GM23338 (cell line): Measurements from ENCODE around the gene TRPV5. TPM values are rescaled to one million over a fixed set of nuclear protein-coding genes. Genes with fewer than 3 reads are reported as not detected.

Experiments
- ATAC-seq: fragments of 200-7000 bp; cut with Tn5 transposase; 3 replicates; pipeline ENCODE4 v1.9.1; 2020
- DNase-seq: peaks from one replicate; pipeline ENCODE4 v3.0.0-alpha.2; 2015; ENCODE audit warnings: low spot score
- H2AFZ ChIP-seq: fragments of 200-600 bp; sonication (generic); 2 replicates; pipeline ENCODE4 v1.8.0; 2016; ENCODE audit warnings: antibody characterized with exemption, mild to moderate bottlenecking, moderate library complexity
- H3F3A ChIP-seq: fragments of 200-600 bp; sonication (generic); replicated peaks from 2 replicates; pipeline ENCODE4 v1.8.0; 2017; ENCODE audit warnings: antibody characterized with exemption, mixed run types, low read depth
- H3K27ac ChIP-seq: fragments of 200-600 bp; sonication (generic); 2 replicates; pipeline ENCODE4 v1.6.1; 2016; ENCODE audit warnings: low read depth
- H3K27me3 ChIP-seq: fragments of 200-600 bp; sonication (generic); 2 replicates; pipeline ENCODE4 v1.8.0; 2016; ENCODE audit warnings: mild to moderate bottlenecking, mixed run types, moderate library complexity; ENCODE audit not compliant: insufficient read depth
- H3K36me3 ChIP-seq: fragments of 200-600 bp; sonication (generic); 2 replicates; pipeline ENCODE4 v1.8.0; 2016; ENCODE audit warnings: mild to moderate bottlenecking; ENCODE audit not compliant: insufficient read depth
- H3K4me1 ChIP-seq: fragments of 200-600 bp; sonication (generic); 2 replicates; pipeline ENCODE4 v1.8.0; 2016; ENCODE audit warnings: mild to moderate bottlenecking, moderate library complexity; ENCODE audit not compliant: insufficient read depth
- H3K4me2 ChIP-seq: fragments of 200-600 bp; sonication (generic); 2 replicates; pipeline ENCODE4 v1.7.1; 2017; ENCODE audit warnings: mixed run types
- H3K4me3 ChIP-seq: fragments of 200-600 bp; sonication (generic); 2 replicates; pipeline ENCODE4 v1.6.1; 2016; ENCODE audit warnings: mixed run types
- H3K79me2 ChIP-seq: fragments of 200-600 bp; sonication (generic); replicated peaks from 2 replicates; pipeline ENCODE4 v1.8.0; 2017; ENCODE audit warnings: mild to moderate bottlenecking; ENCODE audit not compliant: insufficient read depth
- H3K9me2 ChIP-seq: fragments of 200-600 bp; sonication (generic); 2 replicates; pipeline ENCODE4 v1.8.0; 2017; ENCODE audit not compliant: insufficient read depth
- H4K20me1 ChIP-seq: fragments of 200-600 bp; sonication (generic); replicated peaks from 2 replicates; pipeline ENCODE4 v1.8.0; 2017; ENCODE audit warnings: mild to moderate bottlenecking; ENCODE audit not compliant: insufficient read depth
- H3K27ac Mint-ChIP-seq: 2 replicates; pipeline ENCODE4 v1.8.0; 2020; ENCODE audit warnings: inconsistent platforms, mild to moderate bottlenecking, moderate library complexity, mixed read lengths
- H3K27me3 Mint-ChIP-seq: 3 replicates; pipeline ENCODE4 v1.8.0; 2022; ENCODE audit warnings: low read depth, mild to moderate bottlenecking, moderate library complexity, mixed read lengths, inconsistent platforms; ENCODE audit not compliant: insufficient read depth, poor library complexity
- H3K36me3 Mint-ChIP-seq: 3 replicates; pipeline ENCODE4 v1.8.0; 2021; ENCODE audit warnings: low read depth, mild to moderate bottlenecking, inconsistent platforms, moderate library complexity, mixed read lengths
- H3K4me1 Mint-ChIP-seq: 3 replicates; pipeline ENCODE4 v1.8.0; 2020; ENCODE audit warnings: mild to moderate bottlenecking, inconsistent platforms, mixed read lengths
- H3K4me3 Mint-ChIP-seq: 3 replicates; pipeline ENCODE4 v1.8.0; 2021; ENCODE audit warnings: moderate library complexity, mild to moderate bottlenecking, inconsistent platforms, mixed read lengths
- H3K9me3 Mint-ChIP-seq: 3 replicates; pipeline ENCODE4 v1.8.0; 2020; ENCODE audit warnings: moderate library complexity, mild to moderate bottlenecking, inconsistent platforms, mixed read lengths
- CREB1 ChIP-seq: fragments of 250-450 bp; sonication (Bioruptor Pico); IDR thresholded peaks from 2 replicates; pipeline ENCODE4 v1.5.0; 2020; ENCODE audit warnings: low read depth, mild to moderate bottlenecking, moderate library complexity
- EZH2 ChIP-seq: fragments of 200-600 bp; sonication (generic); IDR thresholded peaks from one replicate; pipeline ENCODE4 v1.8.0; 2017; ENCODE audit warnings: antibody characterized with exemption, mild to moderate bottlenecking, low read depth; ENCODE audit not compliant: unreplicated experiment
- EZH2phosphoT487 ChIP-seq: fragments of 200-600 bp; sonication (generic); IDR thresholded peaks from one replicate; pipeline ENCODE4 v1.8.1; 2018; ENCODE audit warnings: antibody characterized with exemption; ENCODE audit not compliant: unreplicated experiment
- JUNB ChIP-seq: IDR thresholded peaks from one replicate; pipeline ENCODE4 v1.6.1; 2016; ENCODE audit warnings: antibody characterized with exemption; ENCODE audit not compliant: unreplicated experiment
- NANOG ChIP-seq: IDR thresholded peaks from 2 replicates; pipeline ENCODE4 v1.6.1; 2016; ENCODE audit warnings: antibody characterized with exemption, borderline replicate concordance
- POLR2AphosphoS5 ChIP-seq: IDR thresholded peaks from 2 replicates; pipeline ENCODE4 v1.6.1; 2016; ENCODE audit warnings: antibody characterized with exemption, low read depth
- STAT1 ChIP-seq: IDR thresholded peaks from one replicate; pipeline ENCODE4 v1.6.1; 2016; ENCODE audit warnings: antibody characterized with exemption; ENCODE audit not compliant: unreplicated experiment
- ZNF114 ChIP-seq: fragments of 250-450 bp; sonication (Bioruptor Pico); IDR thresholded peaks from 2 replicates; pipeline ENCODE4 v1.5.0; 2020; ENCODE audit warnings: mild to moderate bottlenecking, moderate library complexity
- ZNF331 ChIP-seq: fragments of 250-450 bp; sonication (Bioruptor Pico); IDR thresholded peaks from 2 replicates; pipeline ENCODE4 v1.5.0; 2020; ENCODE audit warnings: low read depth, mild to moderate bottlenecking, moderate library complexity
- polyA plus RNA-seq: library from polyadenylated mRNA; unstranded; fragments of >200 nt; fragmentation: Nextera tagmentation; extraction: Ambion mirVana; gene quantifications from 2 replicates; pipeline ENCODE4 v1.2.1, GENCODE V29; 2016
- total RNA-seq: library from RNA; depleted of rRNA; stranded (reverse); fragments of >200 nt; shearing (Covaris generic); gene quantifications from 2 replicates; pipeline ENCODE4 v1.2.3, GENCODE V29; 2014
- TF ChIP-seq, protein P1 (sequence below): IDR thresholded peaks from one replicate; pipeline ENCODE4 v1.6.1; 2018; ENCODE audit warnings: antibody characterized with exemption; ENCODE audit not compliant: unreplicated experiment
- TF ChIP-seq, protein P2 (sequence below): IDR thresholded peaks from 2 replicates; pipeline ENCODE4 v1.6.1; 2016; ENCODE audit warnings: antibody characterized with exemption
- TF ChIP-seq, protein P3 (sequence below), 2 experiments: fragments of 200-600 bp in 1 of 2; sonication (generic) in 1 of 2; conservative IDR thresholded peaks; 2 replicates each; pipeline versions ENCODE4 v1.5.1 to v1.6.1; 2016 to 2017; ENCODE audit warnings: antibody characterized with exemption in 2 of 2, low read depth in 2 of 2, mild to moderate bottlenecking in 2 of 2, moderate library complexity in 1 of 2

The TRPV5 gene
- total and polyA plus RNA-seq, 2 experiments from 2014 or later = not detected

DNA sequence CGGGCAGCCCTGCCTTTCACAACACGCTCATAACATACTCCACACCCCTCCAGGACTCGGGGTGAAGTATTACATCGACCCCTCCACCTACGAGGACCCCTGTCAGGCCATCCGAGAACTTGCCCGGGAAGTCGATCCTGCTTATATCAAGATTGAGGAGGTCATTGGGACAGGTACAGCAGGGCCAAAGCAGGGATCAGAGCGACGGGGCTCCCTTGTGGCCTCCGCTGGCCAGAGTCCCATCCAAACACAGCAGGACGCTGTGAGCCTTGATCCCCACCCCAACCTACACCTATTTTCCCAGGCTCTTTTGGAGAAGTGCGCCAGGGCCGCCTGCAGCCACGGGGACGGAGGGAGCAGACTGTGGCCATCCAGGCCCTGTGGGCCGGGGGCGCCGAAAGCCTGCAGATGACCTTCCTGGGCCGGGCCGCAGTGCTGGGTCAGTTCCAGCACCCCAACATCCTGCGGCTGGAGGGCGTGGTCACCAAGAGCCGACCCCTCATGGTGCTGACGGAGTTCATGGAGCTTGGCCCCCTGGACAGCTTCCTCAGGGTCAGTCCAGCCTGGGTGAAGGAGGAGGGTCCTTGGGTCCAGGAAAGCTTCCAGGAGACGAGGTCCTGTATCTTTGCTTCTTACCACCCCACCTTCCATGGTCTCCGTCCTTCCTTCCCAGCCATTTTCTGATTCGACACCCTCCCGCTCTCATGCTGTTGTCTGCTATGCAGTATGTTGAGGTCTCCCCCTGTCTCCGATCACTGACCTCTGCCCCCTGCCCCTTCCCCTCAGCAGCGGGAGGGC is 65.2 kb downstream of the TRPV5 start:
- H3K9me3 Mint-ChIP-seq = no peaks in the 10 kb centered on the region; the same call in 2 of the 3 replicates

DNA sequence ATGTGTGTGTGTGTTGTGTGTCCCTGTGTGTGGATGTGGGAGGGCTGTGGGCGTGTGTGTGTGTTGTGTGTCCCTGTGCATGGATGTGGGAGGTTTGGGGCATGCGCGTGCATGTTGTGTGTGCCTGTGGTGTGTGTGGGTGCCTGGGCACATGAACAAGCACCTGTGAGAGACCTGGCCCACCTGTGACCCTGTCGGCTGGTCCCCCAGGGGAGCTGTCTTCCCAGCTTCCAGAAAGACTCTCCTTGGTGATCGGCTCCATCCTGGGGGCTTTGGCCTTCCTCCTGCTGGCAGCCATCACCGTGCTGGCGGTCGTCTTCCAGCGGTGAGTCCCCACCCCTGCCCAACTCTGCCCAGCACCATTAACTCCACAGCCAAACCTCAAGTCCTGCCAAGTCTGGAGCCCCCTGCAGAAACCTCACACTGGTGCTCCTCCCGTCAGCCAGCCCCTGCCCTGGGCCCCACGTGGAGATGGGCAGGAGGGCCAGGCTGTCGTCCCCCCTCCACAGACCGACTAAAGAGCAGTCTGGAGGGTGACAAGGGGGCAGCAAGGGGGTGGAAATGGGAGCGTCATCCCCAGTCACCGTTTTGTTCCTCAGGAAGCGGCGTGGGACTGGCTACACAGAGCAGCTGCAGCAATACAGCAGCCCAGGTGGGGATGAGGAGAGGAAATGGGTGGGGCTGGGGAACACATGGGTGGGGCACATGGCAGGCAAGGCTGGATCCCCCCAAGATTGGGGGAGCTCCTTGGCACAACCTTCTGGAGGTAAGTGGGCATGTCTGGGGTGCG is 66.0 kb downstream of the TRPV5 start:
- Histone ChIP-seq H3K4me2 (no peak overlapping the region), H3K27me3 (no peaks in the 10 kb centered on the region), H3K4me1 (peaks cover 9% of the 10 kb centered on the region), H4K20me1 (no peaks in the 10 kb centered on the region), H3K27ac (no peak overlapping the region), H3K79me2 (no peaks in the 10 kb centered on the region), H3F3A (no peaks in the 10 kb centered on the region), H3K4me3 (no peak overlapping the region), H3K36me3 (no peaks in the 10 kb centered on the region; the same call in 1 of the 2 replicates), H2AFZ (no peak overlapping the region), H3K9me2 (no peaks in the 10 kb centered on the region)
- Mint-ChIP-seq H3K36me3 (peaks cover 8% of the 10 kb centered on the region; the same call in 2 of the 3 replicates), H3K9me3 (no peaks in the 10 kb centered on the region), H3K4me3 (no peak overlapping the region), H3K27ac (no peak overlapping the region), H3K4me1 (peaks cover 21% of the 10 kb centered on the region), H3K27me3 (peaks cover 14% of the 10 kb centered on the region)
- DNase-seq (no peak), ATAC-seq (no peak)
- TF ChIP-seq JUNB (no peak), STAT1 (no peak), EZH2phosphoT487 (no peak), ZNF331 (CRISPR knock-in tag) (no peak), EZH2 (no peak), ZNF114 (CRISPR knock-in tag) (no peak), POLR2AphosphoS5 (no peak), NANOG (no peak), CREB1 (CRISPR knock-in tag) (no peak)
- TF ChIP-seq, protein P1, sequence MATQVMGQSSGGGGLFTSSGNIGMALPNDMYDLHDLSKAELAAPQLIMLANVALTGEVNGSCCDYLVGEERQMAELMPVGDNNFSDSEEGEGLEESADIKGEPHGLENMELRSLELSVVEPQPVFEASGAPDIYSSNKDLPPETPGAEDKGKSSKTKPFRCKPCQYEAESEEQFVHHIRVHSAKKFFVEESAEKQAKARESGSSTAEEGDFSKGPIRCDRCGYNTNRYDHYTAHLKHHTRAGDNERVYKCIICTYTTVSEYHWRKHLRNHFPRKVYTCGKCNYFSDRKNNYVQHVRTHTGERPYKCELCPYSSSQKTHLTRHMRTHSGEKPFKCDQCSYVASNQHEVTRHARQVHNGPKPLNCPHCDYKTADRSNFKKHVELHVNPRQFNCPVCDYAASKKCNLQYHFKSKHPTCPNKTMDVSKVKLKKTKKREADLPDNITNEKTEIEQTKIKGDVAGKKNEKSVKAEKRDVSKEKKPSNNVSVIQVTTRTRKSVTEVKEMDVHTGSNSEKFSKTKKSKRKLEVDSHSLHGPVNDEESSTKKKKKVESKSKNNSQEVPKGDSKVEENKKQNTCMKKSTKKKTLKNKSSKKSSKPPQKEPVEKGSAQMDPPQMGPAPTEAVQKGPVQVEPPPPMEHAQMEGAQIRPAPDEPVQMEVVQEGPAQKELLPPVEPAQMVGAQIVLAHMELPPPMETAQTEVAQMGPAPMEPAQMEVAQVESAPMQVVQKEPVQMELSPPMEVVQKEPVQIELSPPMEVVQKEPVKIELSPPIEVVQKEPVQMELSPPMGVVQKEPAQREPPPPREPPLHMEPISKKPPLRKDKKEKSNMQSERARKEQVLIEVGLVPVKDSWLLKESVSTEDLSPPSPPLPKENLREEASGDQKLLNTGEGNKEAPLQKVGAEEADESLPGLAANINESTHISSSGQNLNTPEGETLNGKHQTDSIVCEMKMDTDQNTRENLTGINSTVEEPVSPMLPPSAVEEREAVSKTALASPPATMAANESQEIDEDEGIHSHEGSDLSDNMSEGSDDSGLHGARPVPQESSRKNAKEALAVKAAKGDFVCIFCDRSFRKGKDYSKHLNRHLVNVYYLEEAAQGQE = no peak
- TF ChIP-seq, protein P2, sequence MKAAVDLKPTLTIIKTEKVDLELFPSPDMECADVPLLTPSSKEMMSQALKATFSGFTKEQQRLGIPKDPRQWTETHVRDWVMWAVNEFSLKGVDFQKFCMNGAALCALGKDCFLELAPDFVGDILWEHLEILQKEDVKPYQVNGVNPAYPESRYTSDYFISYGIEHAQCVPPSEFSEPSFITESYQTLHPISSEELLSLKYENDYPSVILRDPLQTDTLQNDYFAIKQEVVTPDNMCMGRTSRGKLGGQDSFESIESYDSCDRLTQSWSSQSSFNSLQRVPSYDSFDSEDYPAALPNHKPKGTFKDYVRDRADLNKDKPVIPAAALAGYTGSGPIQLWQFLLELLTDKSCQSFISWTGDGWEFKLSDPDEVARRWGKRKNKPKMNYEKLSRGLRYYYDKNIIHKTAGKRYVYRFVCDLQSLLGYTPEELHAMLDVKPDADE = no peak
- TF ChIP-seq, protein P3, sequence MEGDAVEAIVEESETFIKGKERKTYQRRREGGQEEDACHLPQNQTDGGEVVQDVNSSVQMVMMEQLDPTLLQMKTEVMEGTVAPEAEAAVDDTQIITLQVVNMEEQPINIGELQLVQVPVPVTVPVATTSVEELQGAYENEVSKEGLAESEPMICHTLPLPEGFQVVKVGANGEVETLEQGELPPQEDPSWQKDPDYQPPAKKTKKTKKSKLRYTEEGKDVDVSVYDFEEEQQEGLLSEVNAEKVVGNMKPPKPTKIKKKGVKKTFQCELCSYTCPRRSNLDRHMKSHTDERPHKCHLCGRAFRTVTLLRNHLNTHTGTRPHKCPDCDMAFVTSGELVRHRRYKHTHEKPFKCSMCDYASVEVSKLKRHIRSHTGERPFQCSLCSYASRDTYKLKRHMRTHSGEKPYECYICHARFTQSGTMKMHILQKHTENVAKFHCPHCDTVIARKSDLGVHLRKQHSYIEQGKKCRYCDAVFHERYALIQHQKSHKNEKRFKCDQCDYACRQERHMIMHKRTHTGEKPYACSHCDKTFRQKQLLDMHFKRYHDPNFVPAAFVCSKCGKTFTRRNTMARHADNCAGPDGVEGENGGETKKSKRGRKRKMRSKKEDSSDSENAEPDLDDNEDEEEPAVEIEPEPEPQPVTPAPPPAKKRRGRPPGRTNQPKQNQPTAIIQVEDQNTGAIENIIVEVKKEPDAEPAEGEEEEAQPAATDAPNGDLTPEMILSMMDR (conservative IDR thresholded peaks at IDR 0.05; ENCODE audit: low read depth in 2 of 2) = no peak

More for the DNA sequence above, 65.2 kb downstream of the TRPV5 start:
- TF ChIP-seq, protein P3 (conservative IDR thresholded peaks at IDR 0.05; ENCODE audit: low read depth in 2 of 2) = peak in 1 of 2 experiments; percentile 32; a peak in 2 of 4 replicates
- TF ChIP-seq EZH2phosphoT487 = no peak
- no peak for DNase-seq
- Histone ChIP-seq H3K4me3 (no peak overlapping the region), H3K9me2 (no peaks in the 10 kb centered on the region), H3K79me2 (no peaks in the 10 kb centered on the region), H2AFZ (no peak overlapping the region), H3K4me2 (no peak overlapping the region), H3K27ac (no peak overlapping the region), H3F3A (no peaks in the 10 kb centered on the region), H3K36me3 (no peaks in the 10 kb centered on the region), H4K20me1 (no peaks in the 10 kb centered on the region), H3K4me1 (peaks cover 5% of the 10 kb centered on the region; the same call in 1 of the 2 replicates), H3K27me3 (no peaks in the 10 kb centered on the region)
- Mint-ChIP-seq H3K4me1 (peaks cover 14% of the 10 kb centered on the region; the same call in 2 of the 3 replicates), H3K27me3 (peaks cover 14% of the 10 kb centered on the region), H3K27ac (no peak overlapping the region), H3K4me3 (no peak overlapping the region), H3K36me3 (peaks cover 12% of the 10 kb centered on the region; the same call in 2 of the 3 replicates)
- no peak for ATAC-seq
